B cell (primary cell): ENCODE measurements around the gene TNFAIP1. TPM values are rescaled to one million over a fixed set of nuclear protein-coding genes. Genes with fewer than 3 reads are reported as not detected.

ENCODE experiments used
- ATAC-seq: fragments of 200-7000 bp; cut with Tn5 transposase; one replicate; pipeline ENCODE4 v1.10.0; 2021; ENCODE audit warnings: low read depth, mild to moderate bottlenecking, moderate number of reproducible peaks, moderate library complexity
- CTCF ChIA-PET: fragments of 350-600 bp; sonication (Branson Sonifier 250); formaldehyde crosslinking; loops from one replicate; lab custom pipeline; 2021; ENCODE audit warnings: antibody characterized with exemption, inconsistent platforms; lab: Charles Lee
- POLR2A ChIA-PET: fragments of 350-600 bp; sonication (Branson Sonifier 250); formaldehyde crosslinking; loops from one replicate; lab custom pipeline; 2021; ENCODE audit warnings: antibody characterized with exemption; lab: Charles Lee
- DNase-seq: peaks from one replicate; pipeline ENCODE4 v3.0.0; 2013
- H2AFZ ChIP-seq: 2 replicates; pipeline ENCODE4 v1.6.1; 2012; ENCODE audit warnings: mild to moderate bottlenecking, low read depth, low read length; ENCODE audit not compliant: insufficient read depth, poor library complexity, severe bottlenecking
- H3K27ac ChIP-seq, 2 donors: 1 replicate in 1 of 2; 2 replicates in 1 of 2; pipeline ENCODE4 v1.5.1; 2012 to 2013; ENCODE audit warnings: low read length in 2 of 2, mild to moderate bottlenecking in 2 of 2, moderate library complexity in 1 of 2
- H3K27me3 ChIP-seq, 4 experiments: fragments of 200-600 bp in 1 of 4; sonication (generic) in 1 of 4; replicated peaks in 1 of 4; 1 replicate in 2 of 4; 2 replicates in 2 of 4; pipeline versions ENCODE4 v1.6.1 to v1.7.0; 2013 to 2016; ENCODE audit warnings: low read length in 3 of 4, mild to moderate bottlenecking in 2 of 4, mixed read lengths in 1 of 4, moderate library complexity in 1 of 4; ENCODE audit not compliant: insufficient read depth in 4 of 4, control insufficient read depth in 3 of 4; ENCODE audit errors: control extremely low read depth in 1 of 4
- H3K36me3 ChIP-seq, 2 experiments: replicated peaks in 1 of 2; 1 replicate in 1 of 2; 2 replicates in 1 of 2; pipeline versions ENCODE4 v1.6.1 to v1.7.1; 2013; ENCODE audit warnings: low read length in 1 of 2; ENCODE audit not compliant: insufficient read depth in 2 of 2, control insufficient read depth in 1 of 2; ENCODE audit errors: control extremely low read depth in 1 of 2, extremely low read depth in 1 of 2
- H3K4me1 ChIP-seq, 2 donors: fragments of 200-600 bp in 1 of 2; sonication (generic) in 1 of 2; 1 replicate in 1 of 2; 2 replicates in 1 of 2; pipeline versions ENCODE4 v1.5.1 to v1.6.1; 2013 to 2017; ENCODE audit warnings: low read length in 2 of 2; ENCODE audit not compliant: control insufficient read depth in 2 of 2, insufficient read depth in 2 of 2
- H3K4me2 ChIP-seq: replicated peaks from 2 replicates; pipeline ENCODE3; 2012; ENCODE audit warnings: mild to moderate bottlenecking, low read depth, low read length; ENCODE audit not compliant: poor library complexity, severe bottlenecking
- H3K4me3 ChIP-seq, 5 experiments: fragments of 200-600 bp in 1 of 5; sonication (generic) in 1 of 5; 1 replicate in 3 of 5; 2 replicates in 2 of 5; pipeline versions ENCODE4 v1.5.1 to v1.7.0; 2011 to 2016; ENCODE audit warnings: low read length in 4 of 5, mild to moderate bottlenecking in 4 of 5, low read depth in 2 of 5, control low read depth in 1 of 5, moderate library complexity in 1 of 5; ENCODE audit not compliant: insufficient read depth in 1 of 5; ENCODE audit errors: control extremely low read depth in 1 of 5, extremely low read depth in 1 of 5
- H3K79me2 ChIP-seq: fragments of 200-600 bp; sonication (generic); one replicate; pipeline ENCODE4 v1.6.0; 2016; ENCODE audit warnings: low read length; ENCODE audit not compliant: control insufficient read depth, insufficient read depth
- H3K9ac ChIP-seq: fragments of 200-600 bp; sonication (generic); 2 replicates; pipeline ENCODE4 v1.6.1; 2017; ENCODE audit warnings: mild to moderate bottlenecking, low read length, moderate library complexity
- H3K9me3 ChIP-seq, 3 donors: one replicate each; pipeline versions ENCODE4 v1.6.1 to v1.7.1; 2013; ENCODE audit warnings: low read length in 2 of 3; ENCODE audit not compliant: control insufficient read depth in 2 of 3, insufficient read depth in 1 of 3; ENCODE audit errors: control extremely low read depth in 1 of 3
- H4K20me1 ChIP-seq: 2 replicates; pipeline ENCODE4 v1.6.0; 2012; ENCODE audit warnings: mild to moderate bottlenecking, low read length; ENCODE audit not compliant: insufficient read depth, control insufficient read depth, poor library complexity, severe bottlenecking
- H3K27ac Mint-ChIP-seq: one replicate; pipeline ENCODE4 v1.8.0; 2021; ENCODE audit warnings: mixed read lengths
- H3K27me3 Mint-ChIP-seq: one replicate; pipeline ENCODE4 v1.8.0; 2021; ENCODE audit warnings: mixed read lengths
- H3K4me1 Mint-ChIP-seq: one replicate; pipeline ENCODE4 v1.8.0; 2021; ENCODE audit warnings: mixed read lengths
- H3K4me3 Mint-ChIP-seq: one replicate; pipeline ENCODE4 v1.8.0; 2021; ENCODE audit warnings: mixed read lengths
- H3K9me3 Mint-ChIP-seq: one replicate; pipeline ENCODE4 v1.8.0; 2022; ENCODE audit warnings: mixed read lengths; ENCODE audit not compliant: insufficient read depth
- EZH2 ChIP-seq: IDR thresholded peaks from 2 replicates; pipeline ENCODE4 v1.6.1; 2012; ENCODE audit warnings: borderline replicate concordance, low read depth, mild to moderate bottlenecking, moderate library complexity, low read length; ENCODE audit not compliant: insufficient read depth, poor library complexity, severe bottlenecking
- WGBS: methylation state at CpG from one replicate; pipeline ENCODE4 v1.1.5; 2013; ENCODE audit warnings: missing lambda C conversion rate; ENCODE audit not compliant: insufficient coverage; 5-methylcytosine and 5-hydroxymethylcytosine counted together
- intact Hi-C: fragments of 100-400 bp; cut with micrococcal nuclease; formaldehyde crosslinking; loops from one replicate; pipeline ENCODE4 v1.10.0; 2022
- polyA plus RNA-seq: library from polyadenylated mRNA; depleted of rRNA; stranded (reverse); fragments of >200 nt; gene quantifications from 2 replicates; pipeline ENCODE4 v1.2.3, GENCODE V29; 2012
- total RNA-seq, 2 donors: library from RNA; stranded (reverse); fragments of 120-200 nt in 1 of 2; gene quantifications; 1 replicate in 1 of 2; 2 replicates in 1 of 2; pipeline versions ENCODE4 v1.2.3 to v1.2.4, GENCODE V29; 2013 to 2022
- TF ChIP-seq, protein P1 (sequence below): fragments of 200-600 bp; IDR thresholded peaks from one replicate; pipeline ENCODE4 v1.8.0; 2022; ENCODE audit warnings: antibody characterized with exemption, mild to moderate bottlenecking

The TNFAIP1 gene
- total and polyA plus RNA-seq, 2 donors (not counting 1 experiment from before 2014, with no cell fraction given), result 10.7 to 20.4 TPM

DNA sequence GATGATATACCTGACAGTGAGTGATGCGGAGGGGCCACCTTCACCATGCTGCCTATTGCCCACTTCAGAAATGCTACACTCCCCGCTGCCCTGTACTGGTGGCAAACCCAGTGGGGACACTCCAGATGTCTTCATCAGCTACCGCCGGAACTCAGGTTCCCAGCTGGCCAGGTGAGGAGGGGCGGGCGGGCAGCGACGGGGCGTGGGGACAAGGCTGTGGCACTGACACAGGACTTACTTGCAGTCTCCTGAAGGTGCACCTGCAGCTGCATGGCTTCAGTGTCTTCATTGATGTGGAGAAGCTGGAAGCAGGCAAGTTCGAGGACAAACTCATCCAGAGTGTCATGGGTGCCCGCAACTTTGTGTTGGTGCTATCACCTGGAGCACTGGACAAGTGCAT lies 52.5 kb downstream of the TNFAIP1 start:
- Histone ChIP-seq H3K4me3 (no peak overlapping the region), H3K27me3 (peaks cover 0 to 28% (median 0%) of the 10 kb centered on the region in 4 experiments), H3K36me3 (peaks cover 3 to 37% of the 10 kb centered on the region in 2 experiments), H3K9ac (no peak overlapping the region), H3K27ac (no peak overlapping the region), H3K9me3 (peaks cover 0 to 4% (median 0%) of the 10 kb centered on the region in 3 donors), H2AFZ (no peak overlapping the region), H3K4me1 (peaks cover 9 to 16% of the 10 kb centered on the region in 2 donors), H3K79me2 (peaks cover 3% of the 10 kb centered on the region), H4K20me1 (peaks cover 4% of the 10 kb centered on the region), H3K4me2 (no peak overlapping the region)
- ChIA-PET POLR2A (no interaction called here), CTCF (interaction anchor here (1.0 kb wide), 1 partner anchor 154 kb away, joined by 3 read pairs; no protein-coding TSS in a partner anchor)
- Mint-ChIP-seq H3K27me3 (peaks cover 14% of the 10 kb centered on the region), H3K9me3 (no peaks in the 10 kb centered on the region), H3K27ac (no peak overlapping the region), H3K4me3 (no peak overlapping the region), H3K4me1 (peaks cover 19% of the 10 kb centered on the region)
- DNase-seq (no peak), ATAC-seq (no peak)
- intact Hi-C loops, result no loop called here
- TF ChIP-seq, protein P1, sequence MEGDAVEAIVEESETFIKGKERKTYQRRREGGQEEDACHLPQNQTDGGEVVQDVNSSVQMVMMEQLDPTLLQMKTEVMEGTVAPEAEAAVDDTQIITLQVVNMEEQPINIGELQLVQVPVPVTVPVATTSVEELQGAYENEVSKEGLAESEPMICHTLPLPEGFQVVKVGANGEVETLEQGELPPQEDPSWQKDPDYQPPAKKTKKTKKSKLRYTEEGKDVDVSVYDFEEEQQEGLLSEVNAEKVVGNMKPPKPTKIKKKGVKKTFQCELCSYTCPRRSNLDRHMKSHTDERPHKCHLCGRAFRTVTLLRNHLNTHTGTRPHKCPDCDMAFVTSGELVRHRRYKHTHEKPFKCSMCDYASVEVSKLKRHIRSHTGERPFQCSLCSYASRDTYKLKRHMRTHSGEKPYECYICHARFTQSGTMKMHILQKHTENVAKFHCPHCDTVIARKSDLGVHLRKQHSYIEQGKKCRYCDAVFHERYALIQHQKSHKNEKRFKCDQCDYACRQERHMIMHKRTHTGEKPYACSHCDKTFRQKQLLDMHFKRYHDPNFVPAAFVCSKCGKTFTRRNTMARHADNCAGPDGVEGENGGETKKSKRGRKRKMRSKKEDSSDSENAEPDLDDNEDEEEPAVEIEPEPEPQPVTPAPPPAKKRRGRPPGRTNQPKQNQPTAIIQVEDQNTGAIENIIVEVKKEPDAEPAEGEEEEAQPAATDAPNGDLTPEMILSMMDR, result no peak
- no peak for TF ChIP-seq EZH2
- WGBS, result 98% methylated on average over 11 of the region's 11 CpGs

DNA sequence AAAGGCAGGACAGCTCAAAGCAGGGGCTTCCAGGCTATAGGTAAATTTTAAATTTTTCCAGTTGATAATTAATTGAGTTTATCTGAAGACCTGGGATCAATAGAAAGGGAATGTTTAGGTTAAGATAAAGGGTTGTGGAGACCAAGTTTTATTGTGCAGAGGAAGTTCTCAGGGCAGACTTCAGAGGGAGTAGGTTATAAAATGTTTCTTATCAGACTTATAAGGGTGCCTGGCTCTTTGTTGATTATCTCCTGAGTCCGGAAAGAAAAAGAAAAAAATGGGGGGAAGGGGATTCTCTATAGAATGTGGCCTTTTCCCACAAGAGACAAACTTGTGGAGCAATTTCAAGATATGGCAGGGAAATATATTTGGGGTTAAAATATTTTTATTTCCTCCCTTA lies 54.6 kb downstream of the TNFAIP1 start:
- Mint-ChIP-seq H3K4me3 (no peak overlapping the region), H3K9me3 (no peaks in the 10 kb centered on the region), H3K27me3 (peaks cover 4% of the 10 kb centered on the region), H3K4me1 (peaks cover 5% of the 10 kb centered on the region), H3K27ac (no peak overlapping the region)
- Histone ChIP-seq H3K4me3 (no peak overlapping the region), H3K36me3 (peaks cover 3 to 40% of the 10 kb centered on the region in 2 experiments), H3K4me1 (peaks cover 4 to 5% of the 10 kb centered on the region in 2 donors), H3K79me2 (no peaks in the 10 kb centered on the region), H3K4me2 (no peak overlapping the region), H3K27me3 (peaks cover 0 to 10% (median 0%) of the 10 kb centered on the region in 4 experiments), H3K27ac (no peak overlapping the region), H4K20me1 (no peaks in the 10 kb centered on the region), H3K9ac (no peak overlapping the region), H2AFZ (no peak overlapping the region), H3K9me3 (peaks cover 0 to 4% (median 0%) of the 10 kb centered on the region in 3 donors)
- TF ChIP-seq, protein P1, result no peak
- no peak for TF ChIP-seq EZH2
- intact Hi-C loops, result no loop called here
- ATAC-seq (no peak), DNase-seq (no peak)
- ChIA-PET POLR2A (no interaction called here), CTCF (interaction anchor here (2.6 kb wide), 1 partner anchor 26 kb away, joined by 6 read pairs; no protein-coding TSS in a partner anchor)
- WGBS, result 100% methylated on average over 1 of the region's 1 CpG
